T47D (cell line): ENCODE results near the gene TPCN2.

Source experiments
- DNase-seq, 2 experiments: peaks; one replicate each; pipeline versions ENCODE4 v3.0.0 to v3.0.0-alpha.2; 2011 to 2012; ENCODE audit warnings: low read depth in 1 of 2, low spot score in 1 of 2
- JUND ChIP-seq: IDR thresholded peaks from 2 replicates; pipeline ENCODE4 v1.6.1; 2012; ENCODE audit warnings: low read depth
- in situ Hi-C: cut with HindIII; loops from 2 replicates; pipeline ENCODE4 v1.10.0; 2016; ENCODE audit warnings: low sequenced_read_pairs, low pct_unique_long_range_greater_than_20kb

The TPCN2 gene

GRCh38 chr11:69005183-69005630, 43.5 kb upstream of the TPCN2 start:
- no peak for TF ChIP-seq JUND
- in situ Hi-C loops, result no loop called here
- DNase-seq, result no peak

GRCh38 chr11:69005631-69006368, 42.9 kb upstream of the TPCN2 start:
- no peak for DNase-seq
- TF ChIP-seq JUND, result no peak
- in situ Hi-C loops, result no loop called here

GRCh38 chr11:69006816-69007215, 41.9 kb upstream of the TPCN2 start:
- TF ChIP-seq JUND, result no peak
- no peak for DNase-seq
- in situ Hi-C loops, result no loop called here

- DNase-seq, result no peak
- TF ChIP-seq JUND, result no peak
- in situ Hi-C loops, result no loop called here
Observed at GRCh38 chr11:69007975-69008381, 40.8 kb upstream of the TPCN2 start.

GRCh38 chr11:69008737-69009440, 39.8 kb upstream of the TPCN2 start:
- no peak for DNase-seq
- in situ Hi-C loops, result no loop called here
- no peak for TF ChIP-seq JUND

GRCh38 chr11:69009441-69010211, 39.1 kb upstream of the TPCN2 start:
- TF ChIP-seq JUND, result no peak
- DNase-seq, result no peak
- in situ Hi-C loops, result no loop called here

- in situ Hi-C loops, result no loop called here
- no peak for TF ChIP-seq JUND
- no peak for DNase-seq
Observed at GRCh38 chr11:69010361-69010891, 38.3 kb upstream of the TPCN2 start.

- DNase-seq, result peak; percentile 51 to 62
- in situ Hi-C loops, result no loop called here
- no peak for TF ChIP-seq JUND
Observed at GRCh38 chr11:69010964-69011623, 37.6 kb upstream of the TPCN2 start.

- no peak for TF ChIP-seq JUND
- no peak for DNase-seq
- in situ Hi-C loops, result no loop called here
Observed at GRCh38 chr11:69011624-69012091, 37.1 kb upstream of the TPCN2 start.

- no peak for TF ChIP-seq JUND
- in situ Hi-C loops, result no loop called here
- DNase-seq, result no peak
Observed at GRCh38 chr11:69012092-69013008, 36.4 kb upstream of the TPCN2 start.
